GM12878 (cell line): ENCODE data around the gene RTN4RL1. TPM values are rescaled to one million over a fixed set of nuclear protein-coding genes. Genes with fewer than 3 reads are reported as not detected.

Source experiments
- ASH2L ChIP-seq: fragments of 300-600, 200-600 bp; sonication (generic); IDR thresholded peaks from 2 replicates; pipeline ENCODE4 v1.6.1; 2017; ENCODE audit warnings: low read depth, mild to moderate bottlenecking, borderline replicate concordance
- CBX5 ChIP-seq: sonication (generic); IDR thresholded peaks from 2 replicates; pipeline ENCODE4 v1.6.1; 2016; ENCODE audit warnings: low read depth, moderate library complexity, mild to moderate bottlenecking, inconsistent platforms
- EGR1 ChIP-seq, 2 experiments: IDR thresholded peaks; 1 replicate in 1 of 2; 2 replicates in 1 of 2; pipeline ENCODE4 v1.6.1; 2011 to 2012; ENCODE audit warnings: low read depth in 2 of 2, low read length in 2 of 2, borderline replicate concordance in 1 of 2, mild to moderate bottlenecking in 1 of 2, moderate library complexity in 1 of 2
- HDGF ChIP-seq: fragments of 450-650 bp; IDR thresholded peaks from 2 replicates; pipeline ENCODE4 v1.6.1; 2016; ENCODE audit warnings: antibody characterized with exemption
- IKZF1 ChIP-seq: fragments of 450-650 bp; conservative IDR thresholded peaks from 2 replicates; pipeline ENCODE4 v1.6.1; 2017; ENCODE audit warnings: antibody characterized with exemption, mild to moderate bottlenecking
- KLF5 ChIP-seq: fragments of 450-650 bp; IDR thresholded peaks from 2 replicates; pipeline ENCODE4 v1.6.1; 2014; ENCODE audit warnings: mild to moderate bottlenecking; ENCODE audit not compliant: partially characterized antibody
- LARP7 ChIP-seq: fragments of 450-650 bp; IDR thresholded peaks from 2 replicates; pipeline ENCODE4 v1.6.1; 2017; ENCODE audit warnings: mild to moderate bottlenecking
- MTA3 ChIP-seq: IDR thresholded peaks from 2 replicates; pipeline ENCODE4 v1.6.1; 2012; ENCODE audit warnings: low read length, inconsistent platforms, borderline replicate concordance
- POU2F2 ChIP-seq: IDR thresholded peaks from 3 replicates; pipeline ENCODE4 v1.6.1; 2011; ENCODE audit warnings: low read depth, mild to moderate bottlenecking, low read length, borderline replicate concordance
- RELA ChIP-seq: fragments of 450-650 bp; IDR thresholded peaks from 2 replicates; pipeline ENCODE4 v1.8.0; 2014; ENCODE audit warnings: borderline replicate concordance; ENCODE audit not compliant: partially characterized antibody
- RFX5 ChIP-seq: IDR thresholded peaks from 2 replicates; pipeline ENCODE4 v1.6.1; 2011; ENCODE audit warnings: low read depth, low read length, improper control_type of control experiment
- SP1 ChIP-seq: IDR thresholded peaks from one replicate; pipeline ENCODE4 v1.6.1; 2011; ENCODE audit warnings: low read depth, low read length
- SREBF1 ChIP-seq: IDR thresholded peaks from 2 replicates; pipeline ENCODE4 v1.6.1; 2012; ENCODE audit warnings: mild to moderate bottlenecking, low read length
- STAT1 ChIP-seq: fragments of 450-650 bp; conservative IDR thresholded peaks from 2 replicates; pipeline ENCODE4 v1.6.1; 2014; ENCODE audit warnings: antibody characterized with exemption, mild to moderate bottlenecking
- SUZ12 ChIP-seq: fragments of 200-600 bp; sonication (generic); IDR thresholded peaks from one replicate; pipeline ENCODE4 v1.6.1; 2018; ENCODE audit warnings: antibody characterized with exemption, mild to moderate bottlenecking; ENCODE audit not compliant: unreplicated experiment
- ZNF207 ChIP-seq: fragments of 450-650 bp; IDR thresholded peaks from 2 replicates; pipeline ENCODE4 v1.6.1; 2014; ENCODE audit warnings: antibody characterized with exemption, mild to moderate bottlenecking, borderline replicate concordance
- ZNF274 ChIP-seq: IDR thresholded peaks from one replicate; pipeline ENCODE4 v1.8.0; 2011; ENCODE audit not compliant: insufficient read length, insufficient read depth
- polyA plus RNA-seq, 11 experiments: library from polyadenylated mRNA; depleted of rRNA in 4 of 11; unstranded in 6 of 11; stranded (reverse) in 5 of 11; fragments of >200 nt; fragmentation: Nextera tagmentation in 4 of 11; fragmentation: Illumina TruSeq in 1 of 11; extraction: Ambion mirVana in 4 of 11; extraction: Trizol in 1 of 11; gene quantifications; 1 replicate in 1 of 11; 2 replicates in 10 of 11; pipeline versions ENCODE4 v1.2.1 to v1.2.3, GENCODE V29; 2011 to 2016; ENCODE audit warnings: inconsistent platforms in 2 of 11, missing spikeins in 2 of 11, low read depth in 1 of 11
- total RNA-seq, 4 experiments: library from RNA; depleted of rRNA in 3 of 4; stranded (reverse); fragments of >200 nt in 3 of 4; fragmentation: Illumina TruSeq in 1 of 4; extraction: Trizol in 1 of 4; gene quantifications; 2 replicates each; pipeline versions ENCODE4 v1.2.1 to v1.2.3, GENCODE V29; 2013 to 2021
- TF ChIP-seq, protein P1 (sequence below): IDR thresholded peaks from 2 replicates; pipeline ENCODE4 v1.6.1; 2011; ENCODE audit warnings: borderline replicate concordance, low read depth, mild to moderate bottlenecking, moderate library complexity, low read length; ENCODE audit not compliant: insufficient read depth, poor library complexity, severe bottlenecking
- TF ChIP-seq, protein P2 (sequence below): IDR thresholded peaks from 2 replicates; pipeline ENCODE4 v1.6.1; 2012; ENCODE audit warnings: mild to moderate bottlenecking, low read depth, low read length
- TF ChIP-seq, protein P3 (sequence below): fragments of 450-650 bp; conservative IDR thresholded peaks from 2 replicates; pipeline ENCODE4 v1.6.1; 2017; ENCODE audit warnings: mild to moderate bottlenecking, moderate library complexity
- TF ChIP-seq, protein P4 (sequence below), 3 experiments: IDR thresholded peaks in 2 of 3; conservative IDR thresholded peaks in 1 of 3; 2 replicates each; pipeline ENCODE4 v1.5.1; 2011; ENCODE audit warnings: low read depth in 3 of 3, low read length in 3 of 3, mild to moderate bottlenecking in 3 of 3, control low read depth in 2 of 3, moderate library complexity in 2 of 3, inconsistent platforms in 1 of 3, mixed read lengths in 1 of 3; ENCODE audit not compliant: control insufficient read depth in 2 of 3, insufficient read depth in 1 of 3; ENCODE audit errors: extremely low read depth in 1 of 3

The RTN4RL1 gene
- total and polyA plus RNA-seq, 10 of the 15 experiments (the other 5 are each of a cell fraction or from before 2014, with no cell fraction given) = 0.08 to 0.11 (median 0.10) TPM; not detected in 7

DNA sequence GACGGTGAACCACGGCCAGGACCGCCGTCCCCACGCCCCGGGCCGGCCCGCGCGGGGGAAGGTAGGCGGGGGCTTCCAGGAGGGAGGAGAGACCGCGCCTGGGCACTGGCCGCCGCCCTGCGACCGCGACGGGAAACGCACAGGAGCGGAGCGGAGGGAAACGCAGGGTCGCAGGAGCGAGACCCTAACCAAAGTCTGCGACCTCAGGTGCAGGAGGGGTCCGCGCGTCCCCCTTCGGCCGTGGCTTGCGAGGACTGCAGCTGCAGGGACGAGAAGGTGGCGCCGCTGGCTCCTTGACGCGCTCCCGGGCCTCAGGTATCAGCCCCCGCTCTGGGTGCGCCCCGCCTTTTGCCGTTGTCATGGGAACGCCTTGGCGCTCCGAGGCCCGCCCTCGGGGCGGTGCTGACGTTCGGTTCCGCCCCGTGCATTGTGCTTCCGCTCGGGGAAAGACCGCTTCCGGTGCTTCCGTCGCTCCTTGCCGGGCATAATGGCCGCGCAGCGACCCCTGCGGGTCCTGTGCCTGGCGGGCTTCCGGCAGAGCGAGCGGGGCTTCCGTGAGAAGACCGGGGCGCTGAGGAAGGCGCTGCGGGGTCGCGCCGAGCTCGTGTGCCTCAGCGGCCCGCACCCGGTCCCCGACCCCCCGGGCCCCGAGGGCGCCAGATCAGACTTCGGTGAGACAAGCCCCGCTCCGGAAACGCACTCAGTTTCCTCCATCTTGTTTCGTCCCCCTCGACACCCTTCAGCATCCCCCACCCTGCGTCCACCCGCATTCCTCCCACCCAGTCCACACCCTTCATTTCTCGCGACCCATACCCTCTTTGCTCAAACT is 16.6 kb upstream of the RTN4RL1 start, which contains the start of gene OVCA2 (continued):
- TF ChIP-seq EGR1 (IDR thresholded peaks at IDR 0.05; ENCODE audit: borderline replicate concordance in 1 of 2, low read depth in 2 of 2, low read length in 2 of 2) = peak in 1 of 2 experiments; percentile 61; a peak in 1 of 3 replicates
- 0 out of 2 replicates have a peak, but pooled peaks have one; percentile 17 for TF ChIP-seq RFX5
- no peak; the same call in 1 of the 2 replicates for TF ChIP-seq MTA3
- peak; percentile 86 for TF ChIP-seq RELA
- TF ChIP-seq, protein P1, sequence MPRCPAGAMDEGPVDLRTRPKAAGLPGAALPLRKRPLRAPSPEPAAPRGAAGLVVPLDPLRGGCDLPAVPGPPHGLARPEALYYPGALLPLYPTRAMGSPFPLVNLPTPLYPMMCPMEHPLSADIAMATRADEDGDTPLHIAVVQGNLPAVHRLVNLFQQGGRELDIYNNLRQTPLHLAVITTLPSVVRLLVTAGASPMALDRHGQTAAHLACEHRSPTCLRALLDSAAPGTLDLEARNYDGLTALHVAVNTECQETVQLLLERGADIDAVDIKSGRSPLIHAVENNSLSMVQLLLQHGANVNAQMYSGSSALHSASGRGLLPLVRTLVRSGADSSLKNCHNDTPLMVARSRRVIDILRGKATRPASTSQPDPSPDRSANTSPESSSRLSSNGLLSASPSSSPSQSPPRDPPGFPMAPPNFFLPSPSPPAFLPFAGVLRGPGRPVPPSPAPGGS = peak; percentile 88
- peak; percentile 29; the same call in 1 of the 2 replicates for TF ChIP-seq SREBF1
- peak; percentile 70 for TF ChIP-seq HDGF
- TF ChIP-seq STAT1 = no peak
- TF ChIP-seq KLF5 = peak; percentile 69
- TF ChIP-seq IKZF1 = peak; percentile 84
- no peak for TF ChIP-seq ASH2L
- peak; percentile 88 for TF ChIP-seq SP1
- TF ChIP-seq LARP7 = peak; percentile 95
- peak; percentile 77; the same call in 2 of the 3 replicates for TF ChIP-seq POU2F2
- TF ChIP-seq, protein P2, sequence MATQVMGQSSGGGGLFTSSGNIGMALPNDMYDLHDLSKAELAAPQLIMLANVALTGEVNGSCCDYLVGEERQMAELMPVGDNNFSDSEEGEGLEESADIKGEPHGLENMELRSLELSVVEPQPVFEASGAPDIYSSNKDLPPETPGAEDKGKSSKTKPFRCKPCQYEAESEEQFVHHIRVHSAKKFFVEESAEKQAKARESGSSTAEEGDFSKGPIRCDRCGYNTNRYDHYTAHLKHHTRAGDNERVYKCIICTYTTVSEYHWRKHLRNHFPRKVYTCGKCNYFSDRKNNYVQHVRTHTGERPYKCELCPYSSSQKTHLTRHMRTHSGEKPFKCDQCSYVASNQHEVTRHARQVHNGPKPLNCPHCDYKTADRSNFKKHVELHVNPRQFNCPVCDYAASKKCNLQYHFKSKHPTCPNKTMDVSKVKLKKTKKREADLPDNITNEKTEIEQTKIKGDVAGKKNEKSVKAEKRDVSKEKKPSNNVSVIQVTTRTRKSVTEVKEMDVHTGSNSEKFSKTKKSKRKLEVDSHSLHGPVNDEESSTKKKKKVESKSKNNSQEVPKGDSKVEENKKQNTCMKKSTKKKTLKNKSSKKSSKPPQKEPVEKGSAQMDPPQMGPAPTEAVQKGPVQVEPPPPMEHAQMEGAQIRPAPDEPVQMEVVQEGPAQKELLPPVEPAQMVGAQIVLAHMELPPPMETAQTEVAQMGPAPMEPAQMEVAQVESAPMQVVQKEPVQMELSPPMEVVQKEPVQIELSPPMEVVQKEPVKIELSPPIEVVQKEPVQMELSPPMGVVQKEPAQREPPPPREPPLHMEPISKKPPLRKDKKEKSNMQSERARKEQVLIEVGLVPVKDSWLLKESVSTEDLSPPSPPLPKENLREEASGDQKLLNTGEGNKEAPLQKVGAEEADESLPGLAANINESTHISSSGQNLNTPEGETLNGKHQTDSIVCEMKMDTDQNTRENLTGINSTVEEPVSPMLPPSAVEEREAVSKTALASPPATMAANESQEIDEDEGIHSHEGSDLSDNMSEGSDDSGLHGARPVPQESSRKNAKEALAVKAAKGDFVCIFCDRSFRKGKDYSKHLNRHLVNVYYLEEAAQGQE = no peak
- no peak for TF ChIP-seq ZNF274
- TF ChIP-seq ZNF207 = peak; percentile 76; the same call in 1 of the 2 replicates
- TF ChIP-seq, protein P3, sequence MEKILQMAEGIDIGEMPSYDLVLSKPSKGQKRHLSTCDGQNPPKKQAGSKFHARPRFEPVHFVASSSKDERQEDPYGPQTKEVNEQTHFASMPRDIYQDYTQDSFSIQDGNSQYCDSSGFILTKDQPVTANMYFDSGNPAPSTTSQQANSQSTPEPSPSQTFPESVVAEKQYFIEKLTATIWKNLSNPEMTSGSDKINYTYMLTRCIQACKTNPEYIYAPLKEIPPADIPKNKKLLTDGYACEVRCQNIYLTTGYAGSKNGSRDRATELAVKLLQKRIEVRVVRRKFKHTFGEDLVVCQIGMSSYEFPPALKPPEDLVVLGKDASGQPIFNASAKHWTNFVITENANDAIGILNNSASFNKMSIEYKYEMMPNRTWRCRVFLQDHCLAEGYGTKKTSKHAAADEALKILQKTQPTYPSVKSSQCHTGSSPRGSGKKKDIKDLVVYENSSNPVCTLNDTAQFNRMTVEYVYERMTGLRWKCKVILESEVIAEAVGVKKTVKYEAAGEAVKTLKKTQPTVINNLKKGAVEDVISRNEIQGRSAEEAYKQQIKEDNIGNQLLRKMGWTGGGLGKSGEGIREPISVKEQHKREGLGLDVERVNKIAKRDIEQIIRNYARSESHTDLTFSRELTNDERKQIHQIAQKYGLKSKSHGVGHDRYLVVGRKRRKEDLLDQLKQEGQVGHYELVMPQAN = peak; percentile 36; the same call in 1 of the 2 replicates
- TF ChIP-seq SUZ12 = no peak
- no peak for TF ChIP-seq CBX5
- TF ChIP-seq, protein P4, sequence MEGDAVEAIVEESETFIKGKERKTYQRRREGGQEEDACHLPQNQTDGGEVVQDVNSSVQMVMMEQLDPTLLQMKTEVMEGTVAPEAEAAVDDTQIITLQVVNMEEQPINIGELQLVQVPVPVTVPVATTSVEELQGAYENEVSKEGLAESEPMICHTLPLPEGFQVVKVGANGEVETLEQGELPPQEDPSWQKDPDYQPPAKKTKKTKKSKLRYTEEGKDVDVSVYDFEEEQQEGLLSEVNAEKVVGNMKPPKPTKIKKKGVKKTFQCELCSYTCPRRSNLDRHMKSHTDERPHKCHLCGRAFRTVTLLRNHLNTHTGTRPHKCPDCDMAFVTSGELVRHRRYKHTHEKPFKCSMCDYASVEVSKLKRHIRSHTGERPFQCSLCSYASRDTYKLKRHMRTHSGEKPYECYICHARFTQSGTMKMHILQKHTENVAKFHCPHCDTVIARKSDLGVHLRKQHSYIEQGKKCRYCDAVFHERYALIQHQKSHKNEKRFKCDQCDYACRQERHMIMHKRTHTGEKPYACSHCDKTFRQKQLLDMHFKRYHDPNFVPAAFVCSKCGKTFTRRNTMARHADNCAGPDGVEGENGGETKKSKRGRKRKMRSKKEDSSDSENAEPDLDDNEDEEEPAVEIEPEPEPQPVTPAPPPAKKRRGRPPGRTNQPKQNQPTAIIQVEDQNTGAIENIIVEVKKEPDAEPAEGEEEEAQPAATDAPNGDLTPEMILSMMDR (IDR thresholded peaks at IDR 0.05 in 2 of 3, conservative IDR thresholded peaks at IDR 0.05 in 1 of 3; ENCODE audit: control insufficient read depth in 2 of 3, extremely low read depth in 1 of 3, insufficient read depth in 1 of 3, low read depth in 3 of 3, low read length in 3 of 3) = peak; percentile 38 to 79 (median 52); a peak in 4 of 6 replicates
